ENCODE data around the gene USP20.

GRCh38 chr9:129813661-129814060 is 21.6 kb upstream of the USP20 start:
- TF ChIP-seq CTCF (IDR thresholded peaks at IDR 0.05) (no peak), POLR2A (IDR thresholded peaks at IDR 0.05) (no peak), EP300 (IDR thresholded peaks at IDR 0.05) (no peak)
